Stimulated activated CD8-positive, alpha-beta memory T cell treated with anti-CD3 and anti-CD28 coated beads, Interleukin-15, amount 100 ng/mL, for 1 hour (primary cell): Measurements from ENCODE around the gene ITPR1.

Experiments
- DNase-seq: peaks from one replicate; pipeline ENCODE4 v3.0.0-alpha.2; 2020; ENCODE audit warnings: low read depth

The ITPR1 gene

GRCh38 chr3:4744405-4745234, 251.5 kb downstream of the ITPR1 start:
- no peak for DNase-seq

GRCh38 chr3:4745235-4745610, 252.1 kb downstream of the ITPR1 start:
- no peak for DNase-seq

- DNase-seq, result no peak
These were observed 253.3 kb downstream of the ITPR1 start for GRCh38 chr3:4746241-4746958.

GRCh38 chr3:4748127-4748526, 255.0 kb downstream of the ITPR1 start:
- DNase-seq, result no peak

- DNase-seq, result no peak
These were observed 255.7 kb downstream of the ITPR1 start for GRCh38 chr3:4748701-4749378.

- DNase-seq, result no peak
These were observed 256.4 kb downstream of the ITPR1 start for GRCh38 chr3:4749567-4750002.

GRCh38 chr3:4750306-4750968, 257.3 kb downstream of the ITPR1 start:
- no peak for DNase-seq

GRCh38 chr3:4751029-4751501, 257.9 kb downstream of the ITPR1 start:
- DNase-seq, result no peak

GRCh38 chr3:4751502-4752101, 258.5 kb downstream of the ITPR1 start:
- no peak for DNase-seq

GRCh38 chr3:4752201-4753072, 259.3 kb downstream of the ITPR1 start:
- no peak for DNase-seq

GRCh38 chr3:4753073-4753691, 260.0 kb downstream of the ITPR1 start:
- no peak for DNase-seq

- DNase-seq, result no peak
These were observed 261.3 kb downstream of the ITPR1 start for GRCh38 chr3:4754180-4755086.

- DNase-seq, result no peak
These were observed 262.4 kb downstream of the ITPR1 start for GRCh38 chr3:4755566-4755965.

GRCh38 chr3:4756057-4756775, 263.1 kb downstream of the ITPR1 start:
- DNase-seq, result no peak

- DNase-seq, result no peak
These were observed 263.9 kb downstream of the ITPR1 start for GRCh38 chr3:4756855-4757574.

- DNase-seq, result no peak
These were observed 264.6 kb downstream of the ITPR1 start for GRCh38 chr3:4757575-4758248.

- DNase-seq, result no peak
These were observed 265.2 kb downstream of the ITPR1 start for GRCh38 chr3:4758249-4758860.
